IPS DF 6.9 (cell line): ENCODE data around the gene CBL.

Source experiments
- DNase-seq: peaks from one replicate; pipeline ENCODE4 v3.0.0-alpha.2; 2013; ENCODE audit warnings: low read depth, low spot score
- H3K27ac ChIP-seq: one replicate; pipeline ENCODE4 v1.5.1; 2013; ENCODE audit warnings: low read length, control low read depth
- H3K27me3 ChIP-seq: 2 replicates; pipeline ENCODE4 v1.6.1; 2013; ENCODE audit warnings: mild to moderate bottlenecking, low read length; ENCODE audit not compliant: control insufficient read depth, insufficient read depth
- H3K36me3 ChIP-seq: 2 replicates; pipeline ENCODE4 v1.6.1; 2013; ENCODE audit warnings: low read length; ENCODE audit not compliant: control insufficient read depth, insufficient read depth
- H3K4me1 ChIP-seq: 2 replicates; pipeline ENCODE4 v1.6.1; 2013; ENCODE audit warnings: low read length; ENCODE audit not compliant: control insufficient read depth, insufficient read depth
- H3K4me3 ChIP-seq: 2 replicates; pipeline ENCODE4 v1.5.1; 2013; ENCODE audit warnings: mild to moderate bottlenecking, low read length
- H3K9me3 ChIP-seq: 2 replicates; pipeline ENCODE4 v1.6.1; 2013; ENCODE audit warnings: low read length, inconsistent platforms; ENCODE audit not compliant: control insufficient read depth, insufficient read depth
- WGBS: extraction: QIAGEN DNeasy Blood & Tissue Kit; methylation state at CpG from one replicate; pipeline ENCODE4 v1.1.7; 2013; ENCODE audit warnings: mixed read lengths, missing lambda C conversion rate; ENCODE audit not compliant: insufficient read length, insufficient coverage; 5-methylcytosine and 5-hydroxymethylcytosine counted together

The CBL gene

GRCh38 chr11:119318240-119319135 lies 112.3 kb downstream of the CBL start:
- DNase-seq, result no peak
- no CpG with 5 or more reads among the region's 22 CpGs for WGBS
- Histone ChIP-seq H3K4me1 (peaks cover 24% of the 10 kb centered on the region), H3K9me3 (no peaks in the 10 kb centered on the region), H3K27me3 (peaks cover 7% of the 10 kb centered on the region), H3K4me3 (no peak overlapping the region), H3K36me3 (no peaks in the 10 kb centered on the region), H3K27ac (no peak overlapping the region)

- no peaks in the 10 kb centered on the region for H3K36me3 ChIP-seq
- H3K27ac ChIP-seq, result no peak overlapping the region
- H3K9me3 ChIP-seq, result no peaks in the 10 kb centered on the region
- H3K4me1 ChIP-seq, result peaks cover 24% of the 10 kb centered on the region
- no CpG with 5 or more reads among the region's 8 CpGs for WGBS
- H3K4me3 ChIP-seq, result no peak overlapping the region
- peaks cover 7% of the 10 kb centered on the region for H3K27me3 ChIP-seq
- no peak for DNase-seq
These were observed 113.1 kb downstream of the CBL start for GRCh38 chr11:119319136-119319699.

- Histone ChIP-seq H3K4me1 (peaks cover 23% of the 10 kb centered on the region), H3K27me3 (peaks cover 7% of the 10 kb centered on the region), H3K9me3 (no peaks in the 10 kb centered on the region), H3K36me3 (no peaks in the 10 kb centered on the region), H3K4me3 (no peak overlapping the region), H3K27ac (no peak overlapping the region)
- no peak for DNase-seq
- WGBS, result no CpG with 5 or more reads among the region's 11 CpGs
These were observed 113.6 kb downstream of the CBL start for GRCh38 chr11:119319700-119320239.

- Histone ChIP-seq H3K36me3 (no peaks in the 10 kb centered on the region), H3K9me3 (no peaks in the 10 kb centered on the region), H3K27me3 (peaks cover 7% of the 10 kb centered on the region), H3K4me1 (peaks cover 21% of the 10 kb centered on the region), H3K4me3 (peak overlapping the region; percentile 41; the same call in 1 of the 2 replicates), H3K27ac (no peak overlapping the region)
- WGBS, result no CpG with 5 or more reads among the region's 17 CpGs
- DNase-seq, result no peak
These were observed 114.2 kb downstream of the CBL start for GRCh38 chr11:119320240-119320775.

GRCh38 chr11:119320776-119321524 lies 114.8 kb downstream of the CBL start:
- WGBS, result no CpG with 5 or more reads among the region's 60 CpGs

GRCh38 chr11:119322360-119322739 lies 116.2 kb downstream of the CBL start:
- H3K27ac ChIP-seq, result no peak overlapping the region
- H3K27me3 ChIP-seq, result no peaks in the 10 kb centered on the region; the same call in 1 of the 2 replicates
- peaks cover 17% of the 10 kb centered on the region for H3K4me1 ChIP-seq
- no peaks in the 10 kb centered on the region for H3K9me3 ChIP-seq
- no peak overlapping the region for H3K4me3 ChIP-seq
- H3K36me3 ChIP-seq, result no peaks in the 10 kb centered on the region
- WGBS, result no CpG with 5 or more reads among the region's 6 CpGs
- DNase-seq, result no peak

More at GRCh38 chr11:119320776-119321524, 114.8 kb downstream of the CBL start:
- DNase-seq, result no peak
- H3K27ac ChIP-seq, result no peak overlapping the region
- no peaks in the 10 kb centered on the region for H3K36me3 ChIP-seq
- H3K9me3 ChIP-seq, result no peaks in the 10 kb centered on the region
- H3K27me3 ChIP-seq, result peaks cover 2% of the 10 kb centered on the region
- H3K4me1 ChIP-seq, result peaks cover 17% of the 10 kb centered on the region
- peak overlapping the region; percentile 41; the same call in 1 of the 2 replicates for H3K4me3 ChIP-seq

GRCh38 chr11:119322921-119323531 lies 116.9 kb downstream of the CBL start:
- Histone ChIP-seq H3K36me3 (no peaks in the 10 kb centered on the region), H3K4me1 (peaks cover 14% of the 10 kb centered on the region), H3K27ac (no peak overlapping the region), H3K9me3 (no peaks in the 10 kb centered on the region), H3K27me3 (no peaks in the 10 kb centered on the region; the same call in 1 of the 2 replicates), H3K4me3 (no peak overlapping the region)
- DNase-seq, result no peak
- WGBS, result no CpG with 5 or more reads among the region's 20 CpGs

GRCh38 chr11:119323532-119324033 lies 117.4 kb downstream of the CBL start:
- Histone ChIP-seq H3K27ac (no peak overlapping the region), H3K4me1 (peaks cover 10% of the 10 kb centered on the region), H3K27me3 (no peaks in the 10 kb centered on the region; the same call in 1 of the 2 replicates), H3K4me3 (no peak overlapping the region), H3K36me3 (no peaks in the 10 kb centered on the region), H3K9me3 (no peaks in the 10 kb centered on the region)
- no peak for DNase-seq
- WGBS, result no CpG with 5 or more reads among the region's 8 CpGs

- WGBS, result no CpG with 5 or more reads among the region's 4 CpGs
- no peak for DNase-seq
- H3K4me1 ChIP-seq, result peaks cover 6% of the 10 kb centered on the region; the same call in 1 of the 2 replicates
- H3K36me3 ChIP-seq, result no peaks in the 10 kb centered on the region
- no peaks in the 10 kb centered on the region for H3K9me3 ChIP-seq
- H3K4me3 ChIP-seq, result no peak overlapping the region
- H3K27ac ChIP-seq, result no peak overlapping the region
- no peaks in the 10 kb centered on the region; the same call in 1 of the 2 replicates for H3K27me3 ChIP-seq
These were observed 118.0 kb downstream of the CBL start for GRCh38 chr11:119324189-119324588.
